Left ventricle myocardium inferior (tissue), 1 donor: ENCODE data around the gene CPXM2. TPM values are rescaled to one million over a fixed set of nuclear protein-coding genes. Genes with fewer than 3 reads are reported as not detected.

Source experiments
- DNase-seq: peaks from one replicate; pipeline ENCODE4 v3.0.0-alpha.2; 2020
- H3K27ac ChIP-seq: fragments of 200-600 bp; replicated peaks from 2 replicates; pipeline ENCODE4 v1.8.0; 2021
- H3K27me3 ChIP-seq: fragments of 200-600 bp; 2 replicates; pipeline ENCODE4 v1.8.0; 2021; ENCODE audit warnings: low read depth
- H3K36me3 ChIP-seq: fragments of 200-600 bp; 2 replicates; pipeline ENCODE4 v1.8.0; 2021
- H3K4me1 ChIP-seq: fragments of 200-600 bp; 2 replicates; pipeline ENCODE4 v1.8.0; 2021
- H3K4me3 ChIP-seq: fragments of 200-600 bp; 2 replicates; pipeline ENCODE4 v1.8.0; 2021; ENCODE audit warnings: mild to moderate bottlenecking, moderate library complexity
- H3K9me3 ChIP-seq: fragments of 200-600 bp; replicated peaks from 2 replicates; pipeline ENCODE4 v1.8.0; 2021
- intact Hi-C: fragments of 100-400 bp; cut with micrococcal nuclease; formaldehyde crosslinking; loops from one replicate; pipeline ENCODE4 v1.11.0; 2022
- total RNA-seq: library from RNA; stranded (reverse); fragmentation: NEBNext Ultra II Directional; extraction: Animal tissue kit (Norgen Biotek cat#: 25700); gene quantifications from one replicate; pipeline ENCODE4 v1.2.1, GENCODE V29; 2021
- TF ChIP-seq, protein P1 (sequence below): fragments of 200-600 bp; IDR thresholded peaks from 2 replicates; pipeline ENCODE4 v1.8.0; 2021; ENCODE audit warnings: antibody characterized with exemption, mild to moderate bottlenecking, borderline replicate concordance
- donor health status: DM: no; HTN: yes; CAD: no; lungs with severe emphysema.

The CPXM2 gene
- total RNA-seq, 1 donor from 2014 or later: 4.5 TPM

- no peak for DNase-seq
- Histone ChIP-seq H3K4me3 (no peak overlapping the region), H3K27me3 (peaks cover 81% of the 10 kb centered on the region), H3K9me3 (no peaks in the 10 kb centered on the region), H3K36me3 (no peaks in the 10 kb centered on the region), H3K27ac (no peak overlapping the region), H3K4me1 (no peaks in the 10 kb centered on the region)
- TF ChIP-seq, protein P1, sequence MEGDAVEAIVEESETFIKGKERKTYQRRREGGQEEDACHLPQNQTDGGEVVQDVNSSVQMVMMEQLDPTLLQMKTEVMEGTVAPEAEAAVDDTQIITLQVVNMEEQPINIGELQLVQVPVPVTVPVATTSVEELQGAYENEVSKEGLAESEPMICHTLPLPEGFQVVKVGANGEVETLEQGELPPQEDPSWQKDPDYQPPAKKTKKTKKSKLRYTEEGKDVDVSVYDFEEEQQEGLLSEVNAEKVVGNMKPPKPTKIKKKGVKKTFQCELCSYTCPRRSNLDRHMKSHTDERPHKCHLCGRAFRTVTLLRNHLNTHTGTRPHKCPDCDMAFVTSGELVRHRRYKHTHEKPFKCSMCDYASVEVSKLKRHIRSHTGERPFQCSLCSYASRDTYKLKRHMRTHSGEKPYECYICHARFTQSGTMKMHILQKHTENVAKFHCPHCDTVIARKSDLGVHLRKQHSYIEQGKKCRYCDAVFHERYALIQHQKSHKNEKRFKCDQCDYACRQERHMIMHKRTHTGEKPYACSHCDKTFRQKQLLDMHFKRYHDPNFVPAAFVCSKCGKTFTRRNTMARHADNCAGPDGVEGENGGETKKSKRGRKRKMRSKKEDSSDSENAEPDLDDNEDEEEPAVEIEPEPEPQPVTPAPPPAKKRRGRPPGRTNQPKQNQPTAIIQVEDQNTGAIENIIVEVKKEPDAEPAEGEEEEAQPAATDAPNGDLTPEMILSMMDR: no peak
- intact Hi-C loops: no loop called here
Observed at GRCh38 chr10:123855008-123855684, 36.5 kb downstream of the CPXM2 start.

GRCh38 chr10:123854498-123854897 is 37.1 kb downstream of the CPXM2 start:
- no peaks in the 10 kb centered on the region for H3K4me1 ChIP-seq
- no peaks in the 10 kb centered on the region for H3K36me3 ChIP-seq
- intact Hi-C loops: no loop called here
- H3K27ac ChIP-seq: no peak overlapping the region
- DNase-seq: no peak
- H3K27me3 ChIP-seq: peaks cover 80% of the 10 kb centered on the region
- no peaks in the 10 kb centered on the region for H3K9me3 ChIP-seq
- TF ChIP-seq, protein P1: no peak
- H3K4me3 ChIP-seq: no peak overlapping the region

DNA sequence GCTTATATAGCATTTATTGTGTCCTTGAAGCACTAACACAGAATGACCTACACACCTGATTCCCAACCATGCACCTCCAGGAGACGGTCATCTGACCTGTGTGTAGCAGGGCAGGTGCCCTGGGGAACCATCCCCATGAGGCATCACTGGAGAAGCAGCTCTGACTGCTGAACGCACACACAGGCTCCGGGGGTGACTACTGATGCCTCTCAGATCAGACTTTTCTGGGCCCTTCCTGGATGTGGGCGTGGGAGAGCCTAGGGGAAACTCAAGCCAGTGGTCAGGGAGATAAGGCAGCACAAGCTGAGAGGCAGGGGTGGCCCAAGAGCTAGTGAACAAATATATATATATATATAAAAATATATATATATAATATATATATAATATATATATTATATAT is 37.6 kb downstream of the CPXM2 start:
- no peak for DNase-seq
- no peaks in the 10 kb centered on the region for H3K4me1 ChIP-seq
- no peaks in the 10 kb centered on the region for H3K36me3 ChIP-seq
- no peak overlapping the region for H3K4me3 ChIP-seq
- TF ChIP-seq, protein P1: no peak
- H3K27me3 ChIP-seq: peaks cover 76% of the 10 kb centered on the region
- H3K27ac ChIP-seq: no peak overlapping the region
- intact Hi-C loops: no loop called here
- no peaks in the 10 kb centered on the region for H3K9me3 ChIP-seq

DNA sequence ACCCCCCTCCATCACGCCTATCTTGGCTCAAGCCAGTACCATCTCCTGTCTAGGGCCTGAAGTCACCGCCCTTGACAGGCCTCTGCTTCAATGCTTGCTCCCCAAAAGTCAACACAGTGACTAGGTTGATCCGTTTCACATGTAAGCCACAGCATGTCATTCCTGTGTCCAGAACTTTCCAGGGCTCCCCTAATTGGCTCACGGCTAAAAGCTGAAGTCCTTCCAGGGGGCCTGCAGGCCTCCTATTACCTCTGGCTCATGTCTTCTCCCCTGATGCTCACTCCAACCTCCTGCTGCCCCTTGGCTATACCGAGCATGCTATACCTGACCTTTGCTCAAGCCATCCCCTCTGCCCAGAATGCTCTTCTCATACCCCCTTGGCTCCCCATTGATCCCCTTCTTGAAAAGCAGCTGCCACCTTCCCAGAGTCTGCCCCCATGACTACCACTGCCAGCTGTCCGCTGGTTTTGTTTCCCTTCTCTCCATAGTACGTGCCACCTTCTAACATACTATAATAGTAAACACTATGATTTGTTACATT is 39.1 kb downstream of the CPXM2 start:
- Histone ChIP-seq H3K36me3 (no peaks in the 10 kb centered on the region), H3K27me3 (peaks cover 63% of the 10 kb centered on the region), H3K27ac (no peak overlapping the region), H3K4me1 (no peaks in the 10 kb centered on the region), H3K4me3 (no peak overlapping the region), H3K9me3 (no peaks in the 10 kb centered on the region)
- no peak for DNase-seq
- TF ChIP-seq, protein P1: no peak
- intact Hi-C loops: no loop called here

- H3K4me1 ChIP-seq: no peaks in the 10 kb centered on the region
- peaks cover 39% of the 10 kb centered on the region for H3K27me3 ChIP-seq
- intact Hi-C loops: no loop called here
- no peaks in the 10 kb centered on the region for H3K36me3 ChIP-seq
- DNase-seq: no peak
- H3K4me3 ChIP-seq: no peak overlapping the region
- peaks cover 18% of the 10 kb centered on the region for H3K9me3 ChIP-seq
- TF ChIP-seq, protein P1: no peak
- H3K27ac ChIP-seq: no peak overlapping the region
Observed at GRCh38 chr10:123848564-123849457, 42.8 kb downstream of the CPXM2 start.
